ENCODE results near the gene COL19A1.

COL19A1 gene

DNA sequence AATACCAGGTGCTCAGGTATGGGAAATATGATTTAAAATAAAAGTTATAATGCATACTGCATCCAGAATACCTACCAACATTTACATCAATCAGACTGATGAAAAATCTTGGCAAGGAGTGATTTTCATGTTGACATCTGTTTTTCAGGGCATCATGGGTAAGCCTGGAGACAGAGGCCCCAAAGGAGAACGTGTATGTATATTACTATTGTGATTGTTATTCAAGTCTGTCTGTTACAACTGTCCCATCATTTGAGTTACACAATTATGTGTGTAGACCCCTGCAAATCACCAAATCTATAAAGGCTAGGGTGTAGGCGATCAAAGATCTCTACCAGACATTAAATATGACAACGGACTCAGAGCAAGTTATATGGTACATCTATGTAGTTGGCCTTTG lies 318.4 kb downstream of the COL19A1 start:
- Histone ChIP-seq H3K27ac (no peak overlapping the region), H3K4me1 (ENCODE audit: control insufficient read depth in 1 of 2, insufficient read depth in 1 of 2, low read depth in 1 of 2, low read length in 1 of 2) (no peaks in the 10 kb centered on the region)
- TF ChIP-seq, protein P1, sequence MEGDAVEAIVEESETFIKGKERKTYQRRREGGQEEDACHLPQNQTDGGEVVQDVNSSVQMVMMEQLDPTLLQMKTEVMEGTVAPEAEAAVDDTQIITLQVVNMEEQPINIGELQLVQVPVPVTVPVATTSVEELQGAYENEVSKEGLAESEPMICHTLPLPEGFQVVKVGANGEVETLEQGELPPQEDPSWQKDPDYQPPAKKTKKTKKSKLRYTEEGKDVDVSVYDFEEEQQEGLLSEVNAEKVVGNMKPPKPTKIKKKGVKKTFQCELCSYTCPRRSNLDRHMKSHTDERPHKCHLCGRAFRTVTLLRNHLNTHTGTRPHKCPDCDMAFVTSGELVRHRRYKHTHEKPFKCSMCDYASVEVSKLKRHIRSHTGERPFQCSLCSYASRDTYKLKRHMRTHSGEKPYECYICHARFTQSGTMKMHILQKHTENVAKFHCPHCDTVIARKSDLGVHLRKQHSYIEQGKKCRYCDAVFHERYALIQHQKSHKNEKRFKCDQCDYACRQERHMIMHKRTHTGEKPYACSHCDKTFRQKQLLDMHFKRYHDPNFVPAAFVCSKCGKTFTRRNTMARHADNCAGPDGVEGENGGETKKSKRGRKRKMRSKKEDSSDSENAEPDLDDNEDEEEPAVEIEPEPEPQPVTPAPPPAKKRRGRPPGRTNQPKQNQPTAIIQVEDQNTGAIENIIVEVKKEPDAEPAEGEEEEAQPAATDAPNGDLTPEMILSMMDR (IDR thresholded peaks at IDR 0.05), result no peak

DNA sequence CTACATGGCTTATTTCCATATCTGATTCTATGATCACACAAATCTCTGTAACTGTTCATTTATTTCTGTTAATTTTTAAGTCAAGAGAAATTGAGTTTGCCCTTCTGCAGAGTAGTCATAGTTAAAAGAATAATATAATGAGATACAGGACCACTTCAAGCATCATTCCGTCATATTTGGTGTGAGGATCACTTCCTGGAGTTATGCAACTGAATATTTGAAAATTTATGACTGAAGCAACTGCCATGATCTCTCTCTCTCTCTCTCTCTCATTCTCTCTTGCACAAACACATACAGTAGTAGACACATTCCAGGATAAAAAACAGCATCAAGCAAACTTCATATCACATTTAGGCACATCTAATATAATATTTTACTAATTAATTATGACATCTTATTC lies 320.1 kb downstream of the COL19A1 start:
- Histone ChIP-seq H3K27ac (no peak overlapping the region), H3K4me3 (ENCODE audit: low read depth in 1 of 2, low read length in 1 of 2) (no peak overlapping the region), H3K36me3 (no peaks in the 10 kb centered on the region), H3K9me3 (no peaks in the 10 kb centered on the region), H3K27me3 (no peaks in the 10 kb centered on the region), H3K4me1 (ENCODE audit: control insufficient read depth in 1 of 2, insufficient read depth in 1 of 2, low read depth in 1 of 2, low read length in 1 of 2) (no peaks in the 10 kb centered on the region)
- TF ChIP-seq, protein P1 (IDR thresholded peaks at IDR 0.05), result no peak

More for the DNA sequence above, 318.4 kb downstream of the COL19A1 start:
- Histone ChIP-seq H3K9me3 (no peaks in the 10 kb centered on the region), H3K27me3 (no peaks in the 10 kb centered on the region), H3K4me3 (ENCODE audit: low read depth in 1 of 2, low read length in 1 of 2) (no peak overlapping the region), H3K36me3 (no peaks in the 10 kb centered on the region)

DNA sequence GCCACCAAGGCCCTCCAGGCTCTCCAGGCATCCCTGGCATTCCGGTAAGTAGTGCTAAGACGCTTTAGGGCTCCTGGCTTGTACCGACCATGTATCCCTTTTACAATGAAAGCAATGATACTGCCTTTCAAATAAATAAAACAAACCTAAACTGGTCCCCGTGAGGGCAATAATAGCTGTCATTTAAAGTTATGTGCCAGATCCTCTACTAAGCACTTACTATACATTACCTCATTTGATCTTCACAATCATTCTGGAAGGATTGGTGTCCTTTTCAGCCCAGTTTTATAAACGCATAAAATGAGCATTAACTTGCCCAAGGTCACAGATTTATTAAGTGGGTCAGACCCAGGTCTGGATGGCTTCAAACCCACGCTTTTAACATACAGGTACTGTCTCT lies 321.8 kb downstream of the COL19A1 start:
- Histone ChIP-seq H3K36me3 (no peaks in the 10 kb centered on the region), H3K27ac (no peak overlapping the region), H3K27me3 (no peaks in the 10 kb centered on the region), H3K9me3 (no peaks in the 10 kb centered on the region), H3K4me3 (ENCODE audit: low read depth in 1 of 2, low read length in 1 of 2) (no peak overlapping the region), H3K4me1 (ENCODE audit: control insufficient read depth in 1 of 2, insufficient read depth in 1 of 2, low read depth in 1 of 2, low read length in 1 of 2) (no peaks in the 10 kb centered on the region)
- TF ChIP-seq, protein P1 (IDR thresholded peaks at IDR 0.05), result no peak

- TF ChIP-seq, protein P1 (IDR thresholded peaks at IDR 0.05), result no peak
- Histone ChIP-seq H3K27ac (no peak overlapping the region), H3K36me3 (no peaks in the 10 kb centered on the region), H3K27me3 (no peaks in the 10 kb centered on the region), H3K9me3 (no peaks in the 10 kb centered on the region), H3K4me1 (ENCODE audit: control insufficient read depth in 1 of 2, insufficient read depth in 1 of 2, low read depth in 1 of 2, low read length in 1 of 2) (no peaks in the 10 kb centered on the region), H3K4me3 (ENCODE audit: low read depth in 1 of 2, low read length in 1 of 2) (no peak overlapping the region)
Observed at GRCh38 chr6:70194421-70194820, 328.1 kb downstream of the COL19A1 start.

GRCh38 chr6:70196531-70196930 lies 330.2 kb downstream of the COL19A1 start:
- TF ChIP-seq, protein P1 (IDR thresholded peaks at IDR 0.05), result no peak
- no peaks in the 10 kb centered on the region for H3K9me3 ChIP-seq
- H3K36me3 ChIP-seq, result no peaks in the 10 kb centered on the region
- no peak overlapping the region for H3K27ac ChIP-seq
- H3K4me3 ChIP-seq (ENCODE audit: low read depth in 1 of 2, low read length in 1 of 2), result no peak overlapping the region
- H3K27me3 ChIP-seq, result no peaks in the 10 kb centered on the region
- H3K4me1 ChIP-seq (ENCODE audit: control insufficient read depth in 1 of 2, insufficient read depth in 1 of 2, low read depth in 1 of 2, low read length in 1 of 2), result no peaks in the 10 kb centered on the region

- TF ChIP-seq, protein P1 (IDR thresholded peaks at IDR 0.05), result no peak
- no peaks in the 10 kb centered on the region for H3K36me3 ChIP-seq
- no peaks in the 10 kb centered on the region for H3K4me1 ChIP-seq (ENCODE audit: control insufficient read depth in 1 of 2, insufficient read depth in 1 of 2, low read depth in 1 of 2, low read length in 1 of 2)
- no peaks in the 10 kb centered on the region for H3K9me3 ChIP-seq
- no peak overlapping the region for H3K4me3 ChIP-seq (ENCODE audit: low read depth in 1 of 2, low read length in 1 of 2)
- H3K27me3 ChIP-seq, result no peaks in the 10 kb centered on the region
- no peak overlapping the region for H3K27ac ChIP-seq
Observed at GRCh38 chr6:70198785-70199184, 332.4 kb downstream of the COL19A1 start.
